K562 (cell line): ENCODE data around the gene ABCE1. TPM values are rescaled to one million over a fixed set of nuclear protein-coding genes. Genes with fewer than 3 reads are reported as not detected.

Source experiments
- CEBPG ChIP-seq, 3 experiments: fragments of 200-800 bp in 1 of 3; sonication (Bioruptor generic) in 1 of 3; sonication (generic) in 1 of 3; formaldehyde crosslinking in 1 of 3; IDR thresholded peaks in 2 of 3; conservative IDR thresholded peaks in 1 of 3; 2 replicates each; pipeline versions ENCODE4 v1.6.1 to v1.8.0; 2016 to 2022; ENCODE audit warnings: missing compliant biosample characterization in 2 of 3, missing genetic modification characterization in 2 of 3, mild to moderate bottlenecking in 1 of 3, missing genetic modification reagents in 1 of 3
- CTCFL ChIP-seq: IDR thresholded peaks from 2 replicates; pipeline ENCODE4 v1.6.1; 2011; ENCODE audit warnings: borderline replicate concordance, low read depth, mild to moderate bottlenecking, moderate library complexity, low read length; ENCODE audit not compliant: insufficient read depth, poor library complexity, severe bottlenecking
- DMBX1 ChIP-seq: fragments of 250-450 bp; sonication (Bioruptor Pico); IDR thresholded peaks from 2 replicates; pipeline ENCODE4 v1.8.0; 2022; ENCODE audit warnings: inconsistent platforms, mild to moderate bottlenecking, moderate library complexity, borderline replicate concordance
- FOXK1 ChIP-seq: sonication (generic); formaldehyde crosslinking; IDR thresholded peaks from 2 replicates; pipeline ENCODE4 v1.8.0; 2022; ENCODE audit warnings: missing genetic modification reagents, mild to moderate bottlenecking, borderline replicate concordance
- GABPB2 ChIP-seq: fragments of 250-450 bp; sonication (Bioruptor Pico); conservative IDR thresholded peaks from 2 replicates; pipeline ENCODE4 v1.5.1; 2021; ENCODE audit warnings: mild to moderate bottlenecking
- JUNB ChIP-seq: fragments of 450-650 bp; formaldehyde crosslinking; conservative IDR thresholded peaks from 2 replicates; pipeline ENCODE4 v1.4.0; 2020; ENCODE audit warnings: mild to moderate bottlenecking
- KDM4B ChIP-seq, 2 experiments: fragments of 450-650 bp in 1 of 2; sonication (generic) in 1 of 2; IDR thresholded peaks; 2 replicates each; pipeline ENCODE4 v1.6.1; 2016 to 2017; ENCODE audit warnings: borderline replicate concordance in 2 of 2, antibody characterized with exemption in 1 of 2, low read depth in 1 of 2, mild to moderate bottlenecking in 1 of 2
- NCOA4 ChIP-seq: fragments of 450-650 bp; IDR thresholded peaks from 2 replicates; pipeline ENCODE4 v1.6.1; 2018; ENCODE audit warnings: mild to moderate bottlenecking; ENCODE audit not compliant: partially characterized antibody
- SLC30A9 ChIP-seq: fragments of 250-450 bp; sonication (Bioruptor Pico); IDR thresholded peaks from 2 replicates; pipeline ENCODE4 v1.8.0; 2022; ENCODE audit warnings: mild to moderate bottlenecking, moderate library complexity
- TBP ChIP-seq: optimal IDR thresholded peaks from 2 replicates; pipeline ENCODE3; 2011; ENCODE audit warnings: low read depth, low read length, improper control_type of control experiment
- ZNF253 ChIP-seq: fragments of 250-450 bp; sonication (Bioruptor Pico); conservative IDR thresholded peaks from 2 replicates; pipeline ENCODE4 v1.6.1; 2021; ENCODE audit warnings: mild to moderate bottlenecking
- polyA plus RNA-seq, 8 experiments: library from polyadenylated mRNA; depleted of rRNA in 4 of 8; stranded (reverse) in 5 of 8; unstranded in 3 of 8; fragments of >200 nt; fragmentation: Nextera tagmentation in 2 of 8; fragmentation: Illumina TruSeq in 1 of 8; extraction: Ambion mirVana in 2 of 8; extraction: Trizol in 1 of 8; gene quantifications; 2 replicates each; pipeline versions ENCODE4 v1.2.1 to v1.2.3, GENCODE V29; 2011 to 2014; ENCODE audit warnings: inconsistent platforms in 1 of 8, missing spikeins in 1 of 8
- total RNA-seq, 7 experiments: library from RNA; depleted of rRNA in 6 of 7; stranded (reverse); fragments of >200 nt in 6 of 7; fragmentation: Illumina TruSeq in 2 of 7; extraction: Trizol in 2 of 7; gene quantifications; 2 replicates each; pipeline versions ENCODE4 v1.2.1 to v1.2.3, GENCODE V29; 2011 to 2021; ENCODE audit warnings: low replicate concordance in 1 of 7
- TF ChIP-seq, protein P1 (sequence below), 2 experiments: fragments of 250-450 bp in 1 of 2; fragments of 450-650 bp in 1 of 2; sonication (Bioruptor Pico) in 1 of 2; IDR thresholded peaks; 2 replicates each; pipeline versions ENCODE4 v1.6.1 to v1.8.0; 2016 to 2021; ENCODE audit warnings: mild to moderate bottlenecking in 2 of 2, moderate library complexity in 2 of 2, missing compliant biosample characterization in 1 of 2, missing genetic modification characterization in 1 of 2
- TF ChIP-seq, protein P2 (sequence below): fragments of 450-650 bp; formaldehyde crosslinking; IDR thresholded peaks from 2 replicates; pipeline ENCODE4 v1.4.0; 2020; ENCODE audit warnings: mild to moderate bottlenecking, moderate library complexity
- TF ChIP-seq, protein P3 (sequence below): fragments of 450-650 bp; IDR thresholded peaks from 2 replicates; pipeline ENCODE4 v1.7.0; 2016; ENCODE audit warnings: borderline replicate concordance

ABCE1 gene
- total and polyA plus RNA-seq, 9 of the 15 experiments (the other 6 are each of a cell fraction or from before 2014, with no cell fraction given), result 134 to 256 (median 169) TPM

DNA sequence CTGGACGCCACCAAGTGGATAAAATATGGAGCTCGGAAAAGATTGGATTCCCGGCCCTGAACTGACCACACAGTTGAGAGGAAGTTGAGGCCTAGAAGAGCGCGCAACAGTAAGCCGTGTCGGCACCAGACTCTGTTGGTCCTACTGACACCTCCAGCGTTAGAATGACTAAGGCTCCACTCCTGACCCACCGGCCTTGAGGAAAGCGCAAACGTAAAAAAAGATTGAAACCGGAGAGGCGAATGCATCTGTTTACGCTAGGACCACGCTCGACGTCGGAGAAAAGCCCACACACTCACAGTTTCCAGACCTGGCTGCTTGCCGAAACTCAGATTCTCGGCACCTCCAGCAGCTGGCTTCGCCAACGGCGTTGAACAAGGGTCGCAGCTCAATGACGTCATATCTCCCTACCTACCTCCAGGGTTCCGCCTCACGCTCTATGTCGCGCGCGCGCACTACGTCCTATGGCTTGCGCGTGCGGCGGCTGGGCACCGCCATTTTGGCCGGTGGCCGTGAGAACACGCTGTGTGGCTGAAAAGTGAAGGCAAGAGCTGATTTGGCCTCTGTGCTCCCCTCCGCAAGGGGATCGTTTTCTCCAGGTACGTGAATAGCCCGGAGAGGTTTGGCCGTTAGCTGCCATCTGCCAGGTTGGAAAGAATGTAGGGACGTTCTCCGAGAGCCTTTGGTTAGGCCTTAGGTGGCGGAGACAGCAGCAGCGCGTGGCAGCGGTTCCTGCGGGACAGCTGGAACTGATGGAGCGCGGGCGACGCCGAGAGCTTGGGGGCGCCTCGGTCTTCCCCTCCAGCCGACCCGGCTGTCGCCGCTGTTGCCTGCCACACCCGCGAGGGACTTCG lies at the start of gene ABCE1, which contains the start of gene ANAPC10 (continued):
- peak; percentile 56; the same call in 1 of the 2 replicates for TF ChIP-seq DMBX1 (CRISPR knock-in tag)
- peak; percentile 26; the same call in 1 of the 2 replicates for TF ChIP-seq CEBPG (CRISPR knock-in tag; IDR thresholded peaks at IDR 0.05)
- no peak for TF ChIP-seq CEBPG (tag; conservative IDR thresholded peaks at IDR 0.05 in 1 of 2, IDR thresholded peaks at IDR 0.05 in 1 of 2)
- peak; percentile 98 for TF ChIP-seq JUNB (CRISPR knock-in tag)
- TF ChIP-seq, protein P1, sequence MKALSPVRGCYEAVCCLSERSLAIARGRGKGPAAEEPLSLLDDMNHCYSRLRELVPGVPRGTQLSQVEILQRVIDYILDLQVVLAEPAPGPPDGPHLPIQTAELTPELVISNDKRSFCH (CRISPR knock-in tag; IDR thresholded peaks at IDR 0.05), result no peak
- TF ChIP-seq, protein P1 (tag; IDR thresholded peaks at IDR 0.05), result 0 out of 2 replicates have a peak, but pooled peaks have one; percentile 64
- no peak; a peak in 1 of 4 replicates for TF ChIP-seq KDM4B (IDR thresholded peaks at IDR 0.05; ENCODE audit: borderline replicate concordance in 2 of 2, low read depth in 1 of 2)
- TF ChIP-seq, protein P2, sequence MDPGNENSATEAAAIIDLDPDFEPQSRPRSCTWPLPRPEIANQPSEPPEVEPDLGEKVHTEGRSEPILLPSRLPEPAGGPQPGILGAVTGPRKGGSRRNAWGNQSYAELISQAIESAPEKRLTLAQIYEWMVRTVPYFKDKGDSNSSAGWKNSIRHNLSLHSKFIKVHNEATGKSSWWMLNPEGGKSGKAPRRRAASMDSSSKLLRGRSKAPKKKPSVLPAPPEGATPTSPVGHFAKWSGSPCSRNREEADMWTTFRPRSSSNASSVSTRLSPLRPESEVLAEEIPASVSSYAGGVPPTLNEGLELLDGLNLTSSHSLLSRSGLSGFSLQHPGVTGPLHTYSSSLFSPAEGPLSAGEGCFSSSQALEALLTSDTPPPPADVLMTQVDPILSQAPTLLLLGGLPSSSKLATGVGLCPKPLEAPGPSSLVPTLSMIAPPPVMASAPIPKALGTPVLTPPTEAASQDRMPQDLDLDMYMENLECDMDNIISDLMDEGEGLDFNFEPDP, result peak; percentile 87; the same call in 1 of the 2 replicates
- TF ChIP-seq ZNF253 (CRISPR knock-in tag), result no peak
- TF ChIP-seq CTCFL, result peak; percentile 18
- no peak for TF ChIP-seq GABPB2 (CRISPR knock-in tag)
- TF ChIP-seq SLC30A9 (CRISPR knock-in tag), result no peak
- no peak for TF ChIP-seq NCOA4
- no peak for TF ChIP-seq FOXK1
- TF ChIP-seq, protein P3, sequence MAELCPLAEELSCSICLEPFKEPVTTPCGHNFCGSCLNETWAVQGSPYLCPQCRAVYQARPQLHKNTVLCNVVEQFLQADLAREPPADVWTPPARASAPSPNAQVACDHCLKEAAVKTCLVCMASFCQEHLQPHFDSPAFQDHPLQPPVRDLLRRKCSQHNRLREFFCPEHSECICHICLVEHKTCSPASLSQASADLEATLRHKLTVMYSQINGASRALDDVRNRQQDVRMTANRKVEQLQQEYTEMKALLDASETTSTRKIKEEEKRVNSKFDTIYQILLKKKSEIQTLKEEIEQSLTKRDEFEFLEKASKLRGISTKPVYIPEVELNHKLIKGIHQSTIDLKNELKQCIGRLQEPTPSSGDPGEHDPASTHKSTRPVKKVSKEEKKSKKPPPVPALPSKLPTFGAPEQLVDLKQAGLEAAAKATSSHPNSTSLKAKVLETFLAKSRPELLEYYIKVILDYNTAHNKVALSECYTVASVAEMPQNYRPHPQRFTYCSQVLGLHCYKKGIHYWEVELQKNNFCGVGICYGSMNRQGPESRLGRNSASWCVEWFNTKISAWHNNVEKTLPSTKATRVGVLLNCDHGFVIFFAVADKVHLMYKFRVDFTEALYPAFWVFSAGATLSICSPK, result no peak
- peak; percentile 90 for TF ChIP-seq TBP
